IPS-18c (cell line): ENCODE data around the gene ABO.
"Not testable (repeated sequence)": the region's sequence is repeated elsewhere in the genome, so short reads cannot be mapped to it uniquely, and the experiment has no call there.

ENCODE experiments used
- H3K4me3 ChIP-seq: 2 replicates; pipeline ENCODE4 v1.7.0; 2013; ENCODE audit warnings: low read depth, mild to moderate bottlenecking, low read length, moderate library complexity; ENCODE audit not compliant: insufficient read depth
- H3K9me3 ChIP-seq: one replicate; pipeline ENCODE4 v1.6.1; 2013; ENCODE audit warnings: mild to moderate bottlenecking, low read length, moderate library complexity; ENCODE audit not compliant: control insufficient read depth, insufficient read depth

Gene ABO

DNA sequence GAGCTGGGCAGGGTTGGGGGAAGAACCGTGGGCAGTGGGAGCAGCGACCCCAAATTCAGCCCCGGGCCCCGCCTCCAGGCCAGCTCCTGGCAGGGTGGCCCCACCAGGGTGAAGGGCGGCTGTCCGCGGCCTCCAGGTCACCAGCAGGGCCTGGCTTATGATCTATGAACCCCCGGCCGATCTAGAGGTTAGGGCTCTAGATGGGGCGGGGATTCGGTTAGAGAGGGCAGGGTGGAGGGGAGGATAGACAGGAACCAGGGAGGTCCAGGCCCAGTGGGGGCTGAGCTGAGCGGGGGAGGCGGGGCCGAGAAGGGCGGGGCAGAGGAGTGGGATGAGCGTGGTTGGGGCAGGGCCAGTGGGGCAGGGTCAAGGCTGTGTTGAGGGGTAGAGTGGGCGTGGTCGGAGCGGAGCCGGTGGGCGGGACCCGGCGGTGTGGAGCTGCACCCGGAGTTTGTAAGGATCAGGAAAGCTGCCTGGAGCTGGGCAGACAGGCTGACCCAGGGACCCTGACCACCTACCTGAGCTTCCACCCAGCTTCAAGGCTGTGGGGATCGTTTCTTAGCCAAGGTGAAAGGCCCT is 36.6 kb downstream of the ABO start:
- Histone ChIP-seq H3K9me3 (peaks cover 2% of the 10 kb centered on the region), H3K4me3 (peak overlapping the region; percentile 46)

GRCh38 chr9:133237035-133237731 is 37.8 kb downstream of the ABO start:
- peaks cover 2% of the 10 kb centered on the region for H3K9me3 ChIP-seq
- no peak overlapping the region for H3K4me3 ChIP-seq

DNA sequence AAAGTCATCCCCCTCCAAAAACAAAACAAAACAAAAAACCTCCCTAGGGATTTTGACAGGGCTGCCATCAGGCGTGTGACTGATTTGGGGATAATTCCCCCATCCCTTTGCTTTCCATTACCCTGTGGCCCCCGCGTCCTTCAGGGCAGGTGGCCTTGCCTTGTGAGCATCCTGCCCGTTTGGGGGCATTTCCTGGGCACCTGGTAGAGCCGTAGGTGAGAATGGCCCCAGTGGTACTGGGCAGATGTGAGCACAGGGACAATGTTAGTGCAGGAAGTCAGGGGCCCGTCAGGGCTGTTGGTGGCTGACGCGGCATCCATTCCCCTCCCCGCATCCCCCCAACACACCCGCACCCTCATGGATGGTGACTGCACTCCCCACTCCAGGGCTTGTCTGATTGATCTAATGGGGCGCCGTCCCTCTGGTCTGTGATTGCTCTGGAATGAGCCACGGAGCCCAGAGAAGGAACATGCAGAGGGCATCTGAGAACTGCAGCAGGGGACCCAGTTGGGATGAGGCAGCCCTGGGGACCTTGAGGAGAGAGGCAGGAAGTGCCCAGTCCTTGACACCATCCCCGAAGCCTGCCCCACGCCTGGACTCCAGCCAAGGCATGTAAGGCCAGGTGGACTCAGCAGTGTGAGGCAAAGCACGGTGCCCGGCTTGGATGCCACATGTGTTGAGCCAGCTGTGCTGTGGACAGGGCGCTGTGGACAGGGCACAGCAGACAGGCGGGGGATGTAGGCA is 38.5 kb downstream of the ABO start:
- H3K4me3 ChIP-seq, H3K9me3 ChIP-seq: not testable (repeated sequence)

DNA sequence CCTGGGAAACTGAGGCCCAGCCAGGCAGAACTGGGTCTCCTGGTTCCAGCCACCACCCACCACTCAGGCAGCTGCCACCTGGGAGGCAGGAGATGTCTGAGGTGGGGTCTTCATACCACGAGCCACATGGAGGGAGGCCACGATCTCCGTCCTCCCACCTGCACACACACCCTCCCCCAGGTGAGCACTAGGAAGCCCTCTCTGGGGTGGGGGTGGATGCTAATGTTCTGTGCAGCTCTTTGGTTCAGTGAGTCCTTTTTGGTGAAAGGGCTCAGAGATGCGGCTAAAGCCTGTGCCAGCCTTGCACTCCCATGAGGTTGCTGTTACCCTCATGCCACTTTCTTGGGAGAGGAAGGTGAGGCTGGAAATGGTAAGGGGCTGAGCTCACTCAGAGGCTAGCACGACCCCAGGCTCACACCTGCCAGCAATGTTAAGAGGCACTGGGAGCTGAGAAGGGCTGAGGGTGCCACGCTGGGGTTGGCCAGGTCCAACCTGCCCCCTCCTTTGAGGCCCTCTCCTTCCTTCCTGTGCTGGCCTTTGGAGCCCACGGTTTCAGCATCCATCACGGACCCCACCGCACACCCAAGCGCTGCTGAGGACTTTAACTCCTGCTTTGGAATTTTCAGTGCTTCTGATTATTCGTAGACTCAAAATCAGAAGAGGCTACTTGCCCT is 39.3 kb downstream of the ABO start:
- Histone ChIP-seq H3K4me3 (no peak overlapping the region), H3K9me3 (peaks cover 2% of the 10 kb centered on the region)

- Histone ChIP-seq H3K9me3 (peaks cover 2% of the 10 kb centered on the region), H3K4me3 (no peak overlapping the region)
Observed at GRCh38 chr9:133234577-133235322, 40.3 kb downstream of the ABO start.

GRCh38 chr9:133233681-133234432 is 41.1 kb downstream of the ABO start:
- H3K9me3 ChIP-seq: peaks cover 2% of the 10 kb centered on the region
- no peak overlapping the region for H3K4me3 ChIP-seq

- not testable (repeated sequence) for H3K9me3 ChIP-seq, H3K4me3 ChIP-seq
Observed at GRCh38 chr9:133231934-133232568, 43.0 kb downstream of the ABO start.

- not testable (repeated sequence) for H3K4me3 ChIP-seq, H3K9me3 ChIP-seq
Observed at GRCh38 chr9:133230514-133230913, 44.5 kb downstream of the ABO start.

DNA sequence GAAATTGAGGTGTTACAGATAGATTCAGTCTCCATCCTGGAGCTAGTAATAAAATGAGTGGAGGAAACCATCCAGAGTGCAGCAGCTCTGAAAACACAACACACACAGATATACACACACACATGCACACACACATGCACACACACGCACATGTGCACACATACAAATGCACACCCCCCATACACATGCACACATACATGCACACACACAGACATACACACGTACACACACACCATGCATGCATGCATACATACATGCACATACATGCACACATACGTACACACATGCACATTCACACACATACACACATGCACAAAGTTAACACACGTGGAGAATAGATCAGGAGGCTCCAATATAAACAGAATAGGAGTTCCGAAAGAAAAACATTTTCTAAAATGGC is 44.9 kb downstream of the ABO start:
- Histone ChIP-seq H3K4me3 (no peak overlapping the region), H3K9me3 (no peaks in the 10 kb centered on the region)

GRCh38 chr9:133228474-133229193 is 46.4 kb downstream of the ABO start:
- not testable (repeated sequence) for H3K4me3 ChIP-seq, H3K9me3 ChIP-seq

- not testable (repeated sequence) for H3K4me3 ChIP-seq, H3K9me3 ChIP-seq
Observed at GRCh38 chr9:133227996-133228395, 47.0 kb downstream of the ABO start.

DNA sequence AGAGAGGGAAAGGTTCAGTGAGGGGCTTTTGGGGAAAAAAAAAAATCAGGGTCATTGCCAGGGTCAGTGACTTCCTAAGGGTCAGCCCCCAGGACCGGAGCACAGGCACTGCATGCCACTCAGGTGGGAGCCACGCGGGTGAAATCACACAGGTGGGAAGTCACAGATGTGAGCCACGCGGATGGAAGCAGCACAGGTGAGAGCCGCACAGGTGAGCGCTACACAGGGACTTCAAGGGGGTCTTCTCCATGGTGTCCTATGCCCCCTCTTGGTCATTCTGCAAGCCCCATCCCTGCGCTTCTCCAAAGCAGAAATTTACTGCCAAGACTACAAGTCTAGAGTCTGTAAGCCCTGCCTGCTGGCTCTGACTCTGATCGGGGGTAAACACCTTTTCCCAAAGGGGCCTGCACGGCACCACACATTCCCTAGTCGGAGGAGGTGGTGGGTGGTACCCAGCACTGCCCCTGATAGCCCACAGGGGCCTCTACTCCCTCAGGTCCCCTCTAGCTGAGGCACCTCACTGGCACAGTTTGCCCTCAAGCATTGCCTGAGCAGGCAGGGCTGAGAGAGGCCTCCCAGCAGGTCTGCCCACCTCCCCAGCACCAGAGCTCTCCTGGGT is 47.6 kb downstream of the ABO start:
- Histone ChIP-seq H3K9me3 (no peaks in the 10 kb centered on the region), H3K4me3 (no peak overlapping the region)

DNA sequence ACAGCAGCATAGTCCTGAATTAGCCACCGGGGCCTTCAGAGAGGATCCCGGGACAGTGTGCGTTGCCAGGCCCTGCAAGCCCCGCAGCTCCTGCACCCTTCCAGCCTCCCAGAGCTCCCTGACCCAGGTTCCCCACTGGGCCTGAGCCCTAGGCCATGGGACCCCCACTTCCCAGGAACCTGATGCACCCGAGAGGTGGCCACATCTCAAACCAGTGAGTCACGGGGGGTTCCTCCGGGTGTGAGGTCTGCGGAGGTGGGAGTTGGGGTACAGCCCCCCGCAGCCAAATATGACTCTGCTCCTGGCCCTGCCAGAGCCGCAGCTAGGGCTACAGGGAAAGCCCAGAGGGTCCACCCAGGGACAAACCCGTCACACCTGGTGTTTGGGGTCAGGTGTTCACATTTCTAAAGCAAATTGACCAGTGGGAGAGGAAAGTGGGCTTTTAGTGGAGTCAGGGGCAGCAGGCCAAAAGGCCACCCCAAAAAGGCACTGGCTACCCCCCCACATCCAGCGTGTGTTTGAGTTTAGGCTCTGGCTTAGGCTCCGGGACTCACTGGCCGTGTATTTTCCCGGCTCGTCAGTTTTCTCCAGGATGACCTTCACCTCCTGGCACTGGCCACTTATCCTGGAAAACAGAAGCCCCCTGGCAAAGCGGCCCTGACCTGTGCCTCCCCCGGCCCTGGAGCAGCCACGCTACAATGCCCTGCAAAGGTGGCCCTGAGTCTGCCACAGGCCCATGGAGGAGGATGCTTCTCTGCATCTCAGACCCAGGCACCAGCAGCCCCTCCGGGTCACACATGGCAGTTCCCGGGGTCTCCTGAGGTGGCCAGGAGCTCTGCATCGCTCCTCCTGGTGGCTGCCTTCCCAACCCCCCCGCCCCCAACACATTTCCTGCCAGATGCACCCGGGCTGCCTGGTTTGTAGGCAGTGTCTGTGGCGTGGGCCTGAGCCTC is 48.5 kb downstream of the ABO start:
- Histone ChIP-seq H3K4me3 (no peak overlapping the region), H3K9me3 (no peaks in the 10 kb centered on the region)

DNA sequence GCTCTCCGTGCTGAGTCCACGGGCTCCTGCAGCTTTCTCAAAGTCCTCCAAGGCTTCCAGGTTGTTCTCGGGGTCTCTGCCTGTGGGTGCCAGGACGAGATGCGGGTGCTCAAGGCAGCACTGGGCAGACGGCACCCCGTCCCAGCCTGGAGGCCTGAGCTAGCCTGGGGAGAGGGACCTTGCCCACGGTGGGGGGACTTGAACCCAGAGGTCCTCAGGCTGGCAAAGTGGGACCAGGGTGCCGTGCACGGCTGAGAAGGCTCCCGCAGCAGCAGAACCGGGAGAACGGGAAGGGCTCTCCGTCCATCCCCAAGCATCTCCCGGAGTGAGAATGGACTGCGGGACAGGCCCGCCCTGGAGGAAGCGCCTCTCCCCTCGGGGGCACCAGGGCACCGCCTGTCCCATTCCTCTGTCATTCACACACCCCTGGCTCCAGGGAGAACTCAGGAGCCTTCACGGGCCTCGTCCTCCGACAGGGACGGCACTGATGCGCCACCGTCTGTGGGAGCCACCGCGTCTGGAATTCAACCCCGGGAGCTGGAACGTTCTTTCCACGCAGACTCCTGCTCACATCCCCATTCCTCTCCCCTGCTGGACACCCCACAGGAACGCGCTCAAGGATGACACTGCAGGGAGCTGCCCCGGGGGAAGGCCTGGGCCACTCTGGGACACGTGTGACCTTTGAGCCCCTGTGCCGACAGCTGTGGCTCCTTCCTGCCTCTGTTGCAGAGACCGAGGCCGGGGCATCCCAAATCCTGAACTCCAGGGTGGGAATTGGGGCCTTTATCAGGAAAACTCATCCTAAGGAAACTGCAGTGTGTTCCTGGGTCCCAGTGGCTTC is 49.6 kb downstream of the ABO start:
- Histone ChIP-seq H3K9me3 (no peaks in the 10 kb centered on the region), H3K4me3 (no peak overlapping the region)
